H1 (cell line): ENCODE data around the gene U2SURP.

Experiments
- CTCF ChIP-seq, 3 experiments: IDR thresholded peaks; 1 replicate in 2 of 3; 2 replicates in 1 of 3; pipeline versions ENCODE4 v1.5.1 to v1.6.1; 2011; ENCODE audit warnings: low read length in 3 of 3, mild to moderate bottlenecking in 3 of 3, inconsistent platforms in 2 of 3, low read depth in 1 of 3, moderate library complexity in 1 of 3; ENCODE audit not compliant: insufficient read depth in 1 of 3; ENCODE audit errors: control extremely low read depth in 1 of 3
- KDM5A ChIP-seq: fragments of 200-600 bp; IDR thresholded peaks from 2 replicates; pipeline ENCODE4 v1.7.1; 2012; ENCODE audit warnings: mild to moderate bottlenecking, low read length, inconsistent platforms, mixed read lengths
- POLR2AphosphoS5 ChIP-seq: IDR thresholded peaks from 2 replicates; pipeline ENCODE4 v1.6.1; 2011; ENCODE audit warnings: low read depth, low read length
- USF2 ChIP-seq: IDR thresholded peaks from 2 replicates; pipeline ENCODE4 v1.6.1; 2011; ENCODE audit warnings: low read length, improper control_type of control experiment

GRCh38 chr3:143001034-143001368, 369 bp upstream of the U2SURP start:
- no peak for TF ChIP-seq USF2
- no peak for TF ChIP-seq KDM5A
- no peak for TF ChIP-seq POLR2AphosphoS5
- TF ChIP-seq CTCF (IDR thresholded peaks at IDR 0.05; ENCODE audit: control extremely low read depth in 1 of 3, insufficient read depth in 1 of 3, low read depth in 1 of 3, low read length in 3 of 3): no peak
